ENCODE data around the gene MRPL34.

The MRPL34 gene

GRCh38 chr19:17305216-17305516, 506 bp upstream of the MRPL34 start:
- intact Hi-C loops (cut with DNase I): loop anchor here (5.0 kb wide), 1 partner anchor 38 kb away; the partner anchor contains the start of gene BABAM1
- DNase-seq: no peak

DNA sequence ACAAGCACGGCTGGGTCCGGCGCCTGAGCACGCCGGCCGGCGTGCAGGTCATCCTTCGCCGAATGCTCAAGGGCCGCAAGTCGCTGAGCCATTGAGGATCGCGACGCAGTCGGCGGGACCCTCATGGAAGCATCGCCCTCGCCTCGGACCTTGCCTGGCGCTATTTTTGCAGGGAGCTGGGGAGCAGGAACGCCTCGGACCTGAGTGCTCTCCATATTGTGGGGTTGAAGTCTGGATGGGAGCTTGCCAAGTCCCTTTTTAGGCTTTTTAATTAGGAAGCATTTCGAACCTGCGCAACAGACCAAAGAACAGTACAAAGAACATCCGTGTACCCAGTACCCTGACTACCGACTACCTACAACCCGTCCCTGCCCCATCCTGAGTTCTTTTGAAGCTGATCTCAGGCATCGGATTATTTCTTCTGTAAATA, 628 bp downstream of the MRPL34 start:
- DNase-seq: no peak
- intact Hi-C loops (cut with DNase I): loop anchor here (5.0 kb wide), 1 partner anchor 39 kb away; the partner anchor contains the start of gene BABAM1

DNA sequence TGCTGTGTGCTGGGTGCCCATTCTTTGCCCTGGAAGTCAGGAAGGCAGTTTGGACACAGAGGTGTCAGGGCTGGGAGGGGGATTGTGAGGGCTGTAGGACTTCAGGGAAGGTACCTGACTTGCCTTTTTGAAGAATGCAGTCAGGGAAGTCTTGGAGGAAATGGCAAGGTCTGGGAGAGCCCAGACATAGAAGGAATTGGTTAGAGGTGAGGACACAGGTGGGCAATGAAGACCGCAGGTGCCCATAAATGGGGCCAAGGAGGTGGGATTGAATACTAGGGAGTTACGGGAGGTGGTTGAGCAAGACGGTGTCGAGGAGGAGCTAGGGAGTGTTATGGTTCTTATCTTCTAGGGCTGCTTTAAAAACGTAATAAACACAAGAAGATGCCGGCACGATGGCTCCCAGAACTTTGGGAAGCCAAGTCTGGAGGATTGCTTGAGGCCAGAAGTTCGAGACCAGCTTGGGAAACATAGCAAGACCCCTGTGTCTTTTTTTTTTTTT, 2.3 kb downstream of the MRPL34 start:
- DNase-seq: no peak
- intact Hi-C loops (cut with DNase I): loop anchor here (5.0 kb wide), 1 partner anchor 41 kb away; the partner anchor contains the start of gene BABAM1

GRCh38 chr19:17309198-17309964, 3.7 kb downstream of the MRPL34 start, which contains the start of gene DDA1:
TSS of gene DDA1 (plus strand) at chr19:17309563. CDS start at chr19:17309655, 92 bp downstream.
- intact Hi-C loops (cut with DNase I): loop anchor here (1.0 to 5.0 kb wide), 2 partner anchors 25 to 42 kb away; partner anchors contain the start of genes ANO8 and BABAM1
- DNase-seq: peak; percentile 98 to 100 (median 99)

GRCh38 chr19:17309965-17310461, 4.3 kb downstream of the MRPL34 start:
- DNase-seq: no peak
- intact Hi-C loops (cut with DNase I): loop anchor here (1.0 to 5.0 kb wide), 2 partner anchors 24 to 43 kb away; partner anchors contain the start of genes ANO8 and BABAM1

- intact Hi-C loops (cut with DNase I): no loop called here
- DNase-seq: no peak
Observed at GRCh38 chr19:17311455-17312188, 6.0 kb downstream of the MRPL34 start.

DNA sequence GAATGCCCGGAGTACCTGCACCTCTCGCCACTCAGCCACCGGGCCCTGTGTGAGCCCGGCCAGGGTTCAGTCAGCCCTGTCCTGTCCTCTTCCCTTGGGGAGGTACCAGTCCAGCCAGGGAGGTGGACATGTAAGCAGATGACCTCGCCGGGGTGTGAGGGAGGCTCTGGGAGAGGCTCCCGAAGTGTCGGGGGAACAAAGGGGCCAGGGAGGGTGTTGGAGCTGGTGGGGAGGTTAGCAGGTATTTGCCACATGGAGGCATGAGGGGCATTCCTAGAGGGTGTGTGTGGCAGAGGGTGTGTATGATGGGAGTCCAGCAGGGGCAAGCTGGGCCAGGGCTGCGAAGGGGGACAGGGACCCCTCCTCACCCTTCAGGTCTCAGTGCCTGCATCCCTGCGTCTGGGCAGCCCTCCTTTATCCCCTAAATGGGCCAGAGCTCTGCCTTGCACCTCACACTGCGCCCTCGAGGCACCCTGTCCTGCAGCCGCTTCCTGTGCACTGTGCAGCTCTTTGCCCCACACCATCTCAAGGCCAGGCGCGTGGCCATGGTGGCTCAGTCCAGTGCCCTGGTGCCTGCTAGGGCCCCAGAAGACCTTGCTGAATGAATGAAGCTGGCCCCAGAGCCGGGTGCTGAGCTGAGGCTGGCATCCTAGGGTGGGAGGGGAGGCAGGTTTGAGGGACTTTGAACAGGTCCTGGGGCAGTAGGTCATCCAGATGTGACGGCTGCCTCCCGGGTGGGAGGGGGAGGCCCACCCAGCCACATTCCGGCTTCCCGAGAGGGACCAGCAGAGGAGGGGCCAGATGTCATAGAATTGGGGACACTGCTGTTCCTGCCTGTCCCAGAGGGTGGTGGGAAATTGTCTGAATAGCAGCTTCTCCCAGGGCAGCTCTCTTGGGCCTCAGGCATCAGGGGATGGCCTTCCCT, 6.8 kb downstream of the MRPL34 start:
- no peak for DNase-seq
- intact Hi-C loops (cut with DNase I): no loop called here

- no peak for DNase-seq
- intact Hi-C loops (cut with DNase I): no loop called here
Observed at GRCh38 chr19:17314007-17314593, 8.4 kb downstream of the MRPL34 start.

GRCh38 chr19:17318966-17319365, 13.3 kb downstream of the MRPL34 start:
- intact Hi-C loops (cut with DNase I): no loop called here
- no peak for DNase-seq

DNA sequence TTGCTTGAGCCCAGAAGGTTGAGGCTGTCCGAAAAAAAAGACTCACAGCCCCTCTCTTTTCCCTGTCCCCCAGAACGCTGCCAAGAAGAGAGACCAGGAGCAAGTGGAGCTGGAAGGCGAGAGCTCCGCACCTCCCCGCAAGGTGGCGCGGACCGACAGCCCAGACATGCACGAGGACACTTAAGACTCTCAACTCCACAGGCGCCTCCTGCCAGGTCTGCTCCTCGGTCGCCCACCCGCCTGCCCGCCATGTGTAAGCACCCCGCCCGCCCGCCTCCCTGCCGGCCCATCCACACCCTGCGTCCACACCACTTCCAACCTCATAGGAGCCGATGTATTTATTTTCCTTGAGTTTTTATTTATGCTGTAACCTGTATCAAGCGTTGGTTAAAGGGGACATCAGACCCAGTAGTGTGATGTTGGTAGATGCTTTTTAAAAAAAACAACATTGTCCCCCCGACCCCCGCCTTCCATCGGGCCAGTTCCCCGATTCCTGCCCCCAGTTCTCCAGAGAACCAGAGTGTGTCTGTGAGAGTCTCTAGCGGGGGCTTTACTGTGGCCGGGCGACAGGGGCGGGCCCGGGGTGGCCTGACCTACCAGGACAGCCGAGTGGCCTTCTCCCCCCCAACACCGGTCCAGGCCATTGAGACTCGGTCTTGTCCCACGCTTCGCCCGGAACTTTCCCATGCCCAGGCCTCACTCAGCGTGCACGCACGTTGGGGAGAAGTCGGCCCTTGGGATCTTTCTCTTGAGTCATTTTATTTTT, 14.0 kb downstream of the MRPL34 start:
- intact Hi-C loops (cut with DNase I): no loop called here
- no peak for DNase-seq

- intact Hi-C loops (cut with DNase I): no loop called here
- DNase-seq: no peak
Observed at GRCh38 chr19:17320435-17320834, 14.8 kb downstream of the MRPL34 start.

- DNase-seq: no peak
- intact Hi-C loops (cut with DNase I): no loop called here
Observed at GRCh38 chr19:17321655-17322489, 16.2 kb downstream of the MRPL34 start.

DNA sequence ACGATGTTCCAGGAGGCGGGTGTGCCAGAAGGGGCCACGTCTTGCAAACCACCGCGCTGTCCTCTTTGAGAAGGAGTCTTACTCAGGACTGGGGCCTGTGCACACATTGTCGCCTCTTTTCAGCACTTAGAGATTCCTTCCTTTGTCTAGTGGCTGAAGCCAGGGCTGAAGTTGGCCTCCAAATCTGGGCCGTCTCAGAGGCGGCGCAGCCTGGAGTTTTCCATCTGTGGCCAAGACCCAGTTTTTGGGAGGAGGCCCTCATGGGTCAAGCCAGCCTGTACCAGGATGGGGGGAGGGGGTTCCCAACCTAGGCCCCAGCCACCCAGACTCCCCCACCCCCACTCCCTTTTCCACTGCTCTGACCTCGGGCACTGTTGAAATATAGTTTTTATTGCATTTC, 17.2 kb downstream of the MRPL34 start:
- intact Hi-C loops (cut with DNase I): no loop called here

DNA sequence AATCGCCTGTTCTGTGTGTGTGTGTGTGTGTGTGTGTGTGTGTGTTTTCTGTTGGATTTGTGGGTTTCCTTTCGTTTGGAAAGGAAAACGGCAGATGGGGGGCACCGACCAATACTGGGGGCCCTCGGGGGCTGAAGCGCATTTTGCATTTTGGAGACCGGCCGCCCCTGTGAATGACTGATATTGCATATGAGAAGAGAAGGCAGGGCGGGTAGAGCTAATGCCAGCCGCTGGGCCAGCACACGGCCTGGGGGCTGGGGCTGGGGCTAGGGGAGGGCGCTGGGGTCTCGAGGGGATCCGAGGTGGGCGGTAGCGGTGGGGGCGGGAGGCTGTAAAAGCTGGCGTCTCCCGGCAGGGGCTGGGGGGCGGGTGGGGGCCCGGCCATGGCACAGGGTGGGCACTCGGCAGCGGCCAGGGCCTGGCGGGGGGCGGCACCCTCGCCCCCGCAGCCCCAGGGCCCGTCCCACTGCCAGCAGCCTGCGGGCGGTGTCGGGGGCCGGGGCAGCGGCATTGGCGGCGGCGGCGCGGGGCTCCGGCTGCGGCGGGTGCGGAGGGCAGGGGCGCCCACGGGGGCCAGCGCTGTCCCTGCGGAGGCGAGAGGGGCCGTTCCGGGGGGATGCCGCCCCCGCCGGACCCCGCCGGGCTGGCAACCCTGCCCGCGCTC, 17.8 kb downstream of the MRPL34 start:
- intact Hi-C loops (cut with DNase I): no loop called here
- DNase-seq: no peak

More for the DNA sequence above, 17.2 kb downstream of the MRPL34 start:
- DNase-seq: peak in 2 of 10 donors; percentile 37 to 60

DNA sequence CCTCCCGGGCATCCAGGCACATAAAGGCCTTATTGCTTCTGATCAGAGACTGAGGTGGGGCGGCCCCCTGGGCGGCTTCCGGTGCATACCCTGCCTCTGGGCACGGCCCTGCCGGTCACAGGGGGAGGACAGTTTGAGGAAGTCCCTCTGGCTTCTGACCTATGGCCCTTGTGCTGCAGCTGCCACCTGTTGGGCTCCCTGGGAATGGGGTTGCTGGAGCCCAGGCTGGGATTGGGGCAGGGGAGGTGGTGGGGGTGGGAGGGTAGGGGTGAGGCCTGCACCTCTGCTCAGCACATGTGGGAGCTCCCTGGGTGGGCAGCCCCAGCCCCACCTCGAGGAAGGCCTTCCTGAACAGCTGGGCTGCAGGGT, 18.3 kb downstream of the MRPL34 start:
- no peak for DNase-seq
- intact Hi-C loops (cut with DNase I): no loop called here

GRCh38 chr19:17324357-17325114, 18.9 kb downstream of the MRPL34 start:
- no peak for DNase-seq
- intact Hi-C loops (cut with DNase I): no loop called here

GRCh38 chr19:17325133-17325532, 19.5 kb downstream of the MRPL34 start:
- intact Hi-C loops (cut with DNase I): no loop called here

More at GRCh38 chr19:17325133-17325532, 19.5 kb downstream of the MRPL34 start:
- DNase-seq: peak in 1 of 10 donors; percentile 85
